D721Med (cell line): ENCODE data around the gene LPIN1.
"Not testable (repeated sequence)": the region's sequence is repeated elsewhere in the genome, so short reads cannot be mapped to it uniquely, and the experiment has no call there.

Source experiments
- DNase-seq: peaks from one replicate; pipeline ENCODE4 v3.0.0; 2011; ENCODE audit warnings: low spot score; ENCODE audit not compliant: insufficient read length
- FAIRE-seq: peaks from 2 replicates; lab custom pipeline; 2011; peaks lifted over from hg19 to GRCh38; lab: Jason Lieb, UNC
- TF ChIP-seq, protein P1 (sequence below): IDR thresholded peaks from 2 replicates; pipeline ENCODE4 v1.5.1; 2012; ENCODE audit warnings: mild to moderate bottlenecking, control low read depth; ENCODE audit not compliant: insufficient read depth; ENCODE audit errors: missing control alignments

LPIN1 gene

DNA sequence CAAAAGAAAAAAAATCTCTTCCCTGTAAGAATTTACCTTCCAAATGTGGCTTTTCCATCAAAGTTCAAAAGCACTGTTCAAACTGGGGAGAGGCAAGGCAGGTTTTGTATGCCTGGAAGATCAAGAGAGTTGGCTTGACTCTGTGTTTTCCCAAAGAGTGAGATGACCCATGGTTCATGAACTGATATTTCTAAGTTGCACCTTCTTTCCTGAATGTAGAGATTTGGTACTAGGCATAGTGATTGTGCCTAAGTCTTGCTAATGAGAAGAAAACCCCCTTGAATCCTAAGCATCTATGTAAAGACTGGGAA lies 23.4 kb upstream of the LPIN1 start:
- FAIRE-seq = no peak
- no peak for DNase-seq
- TF ChIP-seq, protein P1, sequence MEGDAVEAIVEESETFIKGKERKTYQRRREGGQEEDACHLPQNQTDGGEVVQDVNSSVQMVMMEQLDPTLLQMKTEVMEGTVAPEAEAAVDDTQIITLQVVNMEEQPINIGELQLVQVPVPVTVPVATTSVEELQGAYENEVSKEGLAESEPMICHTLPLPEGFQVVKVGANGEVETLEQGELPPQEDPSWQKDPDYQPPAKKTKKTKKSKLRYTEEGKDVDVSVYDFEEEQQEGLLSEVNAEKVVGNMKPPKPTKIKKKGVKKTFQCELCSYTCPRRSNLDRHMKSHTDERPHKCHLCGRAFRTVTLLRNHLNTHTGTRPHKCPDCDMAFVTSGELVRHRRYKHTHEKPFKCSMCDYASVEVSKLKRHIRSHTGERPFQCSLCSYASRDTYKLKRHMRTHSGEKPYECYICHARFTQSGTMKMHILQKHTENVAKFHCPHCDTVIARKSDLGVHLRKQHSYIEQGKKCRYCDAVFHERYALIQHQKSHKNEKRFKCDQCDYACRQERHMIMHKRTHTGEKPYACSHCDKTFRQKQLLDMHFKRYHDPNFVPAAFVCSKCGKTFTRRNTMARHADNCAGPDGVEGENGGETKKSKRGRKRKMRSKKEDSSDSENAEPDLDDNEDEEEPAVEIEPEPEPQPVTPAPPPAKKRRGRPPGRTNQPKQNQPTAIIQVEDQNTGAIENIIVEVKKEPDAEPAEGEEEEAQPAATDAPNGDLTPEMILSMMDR = no peak

DNA sequence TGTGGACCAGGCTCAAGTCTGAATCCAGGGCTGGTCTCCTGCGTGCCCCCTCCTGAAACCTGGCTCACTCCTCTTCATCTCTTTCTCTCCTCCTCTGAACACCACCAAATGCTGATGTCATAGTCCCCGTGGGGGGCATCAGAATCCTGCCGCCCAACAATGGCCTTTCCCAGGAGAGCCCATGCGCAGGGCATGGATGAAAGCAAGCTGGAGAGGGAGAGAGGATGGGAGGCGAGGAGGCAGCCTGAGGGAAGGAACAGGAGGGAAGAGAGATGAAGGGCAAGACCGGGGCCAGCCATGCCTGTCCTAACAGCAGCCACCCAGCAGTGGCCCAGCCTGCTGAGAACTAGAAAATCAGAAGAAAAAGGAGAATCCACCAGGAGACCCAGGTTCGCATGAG lies 22.3 kb upstream of the LPIN1 start:
- TF ChIP-seq, protein P1 = no peak
- FAIRE-seq (no peak), DNase-seq (no peak)

DNA sequence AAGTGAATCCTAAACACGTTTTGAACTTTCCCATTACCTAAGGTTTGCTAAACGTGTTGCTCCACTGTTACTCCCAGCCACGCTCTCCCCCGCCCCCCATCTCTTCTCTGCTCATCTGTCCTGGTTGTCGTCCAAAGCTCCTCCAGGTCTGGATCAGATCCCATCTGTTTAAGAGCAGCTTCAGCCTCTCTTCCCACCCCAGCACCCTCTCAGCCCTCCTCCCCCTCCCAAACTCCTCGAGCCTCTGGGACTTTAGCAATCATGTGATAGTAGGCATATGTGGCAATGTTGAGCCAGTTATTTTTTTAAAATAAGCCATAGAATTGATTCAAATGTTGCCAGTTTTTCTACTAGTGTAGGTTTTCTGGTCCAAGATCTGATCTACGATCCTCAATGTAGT lies 20.0 kb upstream of the LPIN1 start:
- no peak for FAIRE-seq
- TF ChIP-seq, protein P1 = no peak

DNA sequence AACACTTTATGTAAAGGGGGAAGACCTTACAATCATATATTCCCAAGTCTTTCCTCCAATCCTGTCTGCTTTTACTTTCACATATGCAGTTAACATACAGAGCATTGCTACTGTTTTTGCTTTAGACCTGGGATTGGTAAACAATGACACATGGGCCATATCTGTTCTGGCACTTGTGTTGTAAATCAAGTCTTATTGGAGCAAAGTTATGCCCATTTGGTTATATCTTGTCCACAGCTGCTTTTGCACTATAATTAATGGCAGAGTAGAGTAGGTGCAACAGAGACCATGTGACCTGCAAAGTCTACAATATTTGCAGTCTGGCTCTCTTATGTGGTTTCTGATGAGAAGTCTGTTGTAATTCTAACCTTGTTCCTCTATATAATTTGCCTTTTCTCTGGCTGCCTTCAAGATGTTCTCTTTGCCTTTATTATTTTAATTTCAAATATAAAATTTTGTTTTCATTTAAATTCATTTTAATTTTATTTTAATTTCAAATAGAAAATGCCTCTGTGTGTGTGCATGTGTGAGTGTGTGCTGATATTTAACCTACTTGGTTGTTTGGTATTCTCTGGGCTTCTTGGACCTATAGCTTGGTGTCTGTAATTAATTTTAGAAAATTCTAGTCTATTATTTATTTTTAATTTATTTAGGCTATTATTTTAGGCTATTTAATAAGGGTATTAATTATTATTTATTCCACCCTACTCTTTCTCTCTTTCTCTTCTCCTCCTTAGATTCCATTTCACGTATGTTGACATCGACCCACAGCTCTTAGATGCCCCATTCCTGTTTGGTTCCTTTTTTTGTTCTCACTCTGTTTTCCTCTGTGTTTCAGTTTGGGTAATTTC lies 16.8 kb upstream of the LPIN1 start:
- TF ChIP-seq, protein P1 = no peak
- FAIRE-seq (no peak), DNase-seq (no peak)

More for the DNA sequence above, 20.0 kb upstream of the LPIN1 start:
- no peak for DNase-seq

DNA sequence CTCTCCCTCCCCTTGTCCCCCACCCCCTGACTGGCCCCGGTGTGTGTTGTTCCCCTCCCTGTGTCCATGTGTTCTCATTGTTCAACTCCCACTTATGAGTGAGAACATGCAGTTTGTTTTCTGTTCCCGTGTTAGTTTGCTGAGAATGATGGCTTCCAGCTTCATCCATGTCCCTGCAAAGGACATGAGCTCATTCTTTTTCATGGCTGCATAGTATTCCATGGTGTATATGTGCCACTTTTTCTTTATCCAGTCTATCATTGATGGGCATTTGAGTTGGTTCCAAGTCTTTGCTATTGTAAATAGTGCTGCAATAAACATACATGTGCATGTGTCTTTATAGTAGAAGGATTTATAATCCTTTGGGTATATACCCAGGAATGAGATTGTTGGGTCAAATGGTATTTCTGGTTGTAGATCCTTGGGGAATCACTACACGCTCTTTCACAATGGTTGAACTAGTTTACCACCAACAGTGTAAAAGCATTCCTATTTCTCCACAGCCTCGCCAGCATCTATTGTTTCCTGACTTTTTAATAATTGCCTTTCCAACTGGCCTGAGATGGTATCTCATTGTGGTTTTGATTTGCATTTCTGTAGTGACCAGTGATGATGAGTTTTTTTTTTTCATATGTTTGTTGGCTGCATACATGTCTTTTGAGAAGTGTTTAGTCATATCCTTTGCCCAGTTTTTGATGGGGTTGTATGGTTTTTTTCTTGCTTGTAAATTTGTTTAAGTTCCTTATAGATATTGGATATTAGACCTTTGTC lies 15.0 kb upstream of the LPIN1 start:
- DNase-seq, FAIRE-seq: not testable (repeated sequence)

DNA sequence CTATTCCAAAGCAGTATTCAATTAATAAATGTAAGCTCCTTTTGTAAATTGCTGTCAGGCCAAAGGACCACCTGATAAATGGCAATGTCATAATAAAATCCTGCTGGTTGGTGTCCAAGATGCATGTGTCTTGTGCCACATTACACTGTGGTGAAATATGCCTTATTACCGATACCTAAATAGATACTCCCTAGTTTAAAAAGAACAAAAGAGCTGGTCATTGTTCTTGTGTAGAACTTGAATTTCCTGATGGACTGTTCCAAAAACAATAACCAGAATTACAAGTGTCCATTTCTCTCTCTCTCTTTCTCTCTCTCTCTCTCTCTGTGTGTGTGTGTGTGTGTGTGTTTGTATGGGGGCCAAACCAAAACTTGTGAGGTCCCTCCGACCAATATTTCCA lies 13.8 kb upstream of the LPIN1 start:
- TF ChIP-seq, protein P1 = no peak
- DNase-seq = no peak
- no peak for FAIRE-seq

DNA sequence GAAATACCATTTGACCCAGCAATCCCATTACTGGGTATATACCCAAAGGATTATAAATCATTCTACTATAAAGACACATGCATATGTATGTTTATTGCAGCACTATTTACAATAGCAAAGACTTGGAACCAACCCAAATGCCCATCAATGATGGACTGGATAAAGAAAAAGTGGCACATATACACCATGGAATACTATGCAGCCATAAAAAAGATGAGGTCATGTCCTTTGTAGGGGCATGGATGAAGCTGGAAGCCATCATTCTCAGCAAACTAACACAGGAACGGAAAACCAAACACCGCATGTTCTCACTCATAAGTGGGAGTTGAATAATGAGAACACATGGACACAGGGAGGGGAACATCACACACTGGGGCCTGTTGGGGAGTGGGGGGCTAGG lies 8.6 kb upstream of the LPIN1 start:
- not testable (repeated sequence) for DNase-seq, FAIRE-seq
